Mesenchymal stem cell (in vitro differentiated cells and primary cell): ENCODE measurements around the gene ELMOD1.

ENCODE experiments used
- DNase-seq: peaks from one replicate; pipeline ENCODE4 v3.0.0-alpha.2; 2013
- H2AFZ ChIP-seq: one replicate; pipeline ENCODE4 v1.6.1; 2013; ENCODE audit warnings: low read depth, mild to moderate bottlenecking, control low read depth, inconsistent platforms, low read length, moderate library complexity
- H2AK5ac ChIP-seq: 2 replicates; pipeline ENCODE4 v1.6.1; 2013; ENCODE audit warnings: low read length, moderate library complexity, mild to moderate bottlenecking, inconsistent platforms; ENCODE audit not compliant: severe bottlenecking
- H2BK120ac ChIP-seq: one replicate; pipeline ENCODE4 v1.6.1; 2013; ENCODE audit warnings: low read depth, mild to moderate bottlenecking, inconsistent platforms, low read length, moderate library complexity
- H2BK12ac ChIP-seq, 2 experiments: one replicate each; pipeline ENCODE4 v1.6.1; 2013; ENCODE audit warnings: inconsistent platforms in 2 of 2, low read length in 2 of 2, mild to moderate bottlenecking in 2 of 2, moderate library complexity in 2 of 2, control low read depth in 1 of 2
- H2BK15ac ChIP-seq: one replicate; pipeline ENCODE4 v1.6.1; 2013; ENCODE audit warnings: mild to moderate bottlenecking, low read depth, inconsistent platforms; ENCODE audit not compliant: poor library complexity, severe bottlenecking
- H2BK5ac ChIP-seq: 2 replicates; pipeline ENCODE4 v1.6.1; 2013; ENCODE audit warnings: low read depth, mild to moderate bottlenecking, low read length, control low read depth, inconsistent platforms; ENCODE audit not compliant: poor library complexity, severe bottlenecking
- H3K14ac ChIP-seq, 2 experiments: one replicate each; pipeline ENCODE4 v1.6.1; 2013; ENCODE audit warnings: inconsistent platforms in 2 of 2, low read length in 2 of 2, control low read depth in 1 of 2, mild to moderate bottlenecking in 1 of 2, moderate library complexity in 1 of 2
- H3K18ac ChIP-seq, 2 experiments: one replicate each; pipeline ENCODE4 v1.6.1; 2013; ENCODE audit warnings: inconsistent platforms in 2 of 2, low read length in 2 of 2, control low read depth in 1 of 2, low read depth in 1 of 2, mild to moderate bottlenecking in 1 of 2
- H3K23ac ChIP-seq, 2 experiments: one replicate each; pipeline ENCODE4 v1.6.1; 2013; ENCODE audit warnings: inconsistent platforms in 2 of 2, low read length in 2 of 2, mild to moderate bottlenecking in 2 of 2, moderate library complexity in 2 of 2, control low read depth in 1 of 2
- H3K27ac ChIP-seq: 2 replicates; pipeline ENCODE4 v1.5.1; 2013; ENCODE audit warnings: mild to moderate bottlenecking, moderate library complexity, low read length, control low read depth, inconsistent platforms; ENCODE audit not compliant: poor library complexity, severe bottlenecking
- H3K27me3 ChIP-seq, 2 experiments: 2 replicates each; pipeline versions ENCODE4 v1.6.1 to v1.7.0; 2013; ENCODE audit warnings: low read length in 2 of 2, mild to moderate bottlenecking in 2 of 2, moderate library complexity in 2 of 2, control low read depth in 1 of 2, inconsistent platforms in 1 of 2; ENCODE audit not compliant: control insufficient read depth in 1 of 2, insufficient read depth in 1 of 2
- H3K36me3 ChIP-seq, 2 experiments: 2 replicates each; pipeline versions ENCODE4 v1.6.1 to v1.7.0; 2013; ENCODE audit warnings: low read length in 2 of 2, control low read depth in 1 of 2, inconsistent platforms in 1 of 2, low read depth in 1 of 2, mild to moderate bottlenecking in 1 of 2; ENCODE audit not compliant: insufficient read depth in 2 of 2, control insufficient read depth in 1 of 2
- H3K4ac ChIP-seq, 2 experiments: one replicate each; pipeline ENCODE4 v1.6.1; 2013; ENCODE audit warnings: inconsistent platforms in 2 of 2, low read length in 2 of 2, mild to moderate bottlenecking in 2 of 2, moderate library complexity in 2 of 2, control low read depth in 1 of 2, low read depth in 1 of 2
- H3K4me1 ChIP-seq: 2 replicates; pipeline ENCODE4 v1.6.1; 2013; ENCODE audit warnings: low read depth, low read length, control low read depth; ENCODE audit not compliant: control insufficient read depth, insufficient read depth
- H3K4me2 ChIP-seq: 2 replicates; pipeline ENCODE4 v1.6.1; 2013; ENCODE audit warnings: low read length, mild to moderate bottlenecking, inconsistent platforms; ENCODE audit not compliant: poor library complexity, severe bottlenecking
- H3K4me3 ChIP-seq, 2 experiments: 2 replicates each; pipeline versions ENCODE4 v1.5.1 to v1.7.0; 2013; ENCODE audit warnings: low read length in 2 of 2, mild to moderate bottlenecking in 2 of 2, control low read depth in 1 of 2, low read depth in 1 of 2; ENCODE audit not compliant: insufficient read depth in 1 of 2
- H3K79me1 ChIP-seq: replicated peaks from 2 replicates; pipeline ENCODE4 v1.6.1; 2013; ENCODE audit warnings: mild to moderate bottlenecking, control low read depth, low read length, inconsistent platforms; ENCODE audit not compliant: poor library complexity, severe bottlenecking
- H3K9ac ChIP-seq: 2 replicates; pipeline ENCODE4 v1.7.0; 2013; ENCODE audit warnings: mild to moderate bottlenecking, low read length, moderate library complexity
- H3K9me3 ChIP-seq: 2 replicates; pipeline ENCODE4 v1.7.0; 2013; ENCODE audit warnings: mild to moderate bottlenecking, low read length; ENCODE audit not compliant: control insufficient read depth
- H4K8ac ChIP-seq: one replicate; pipeline ENCODE4 v1.6.1; 2013; ENCODE audit warnings: inconsistent platforms, mild to moderate bottlenecking, low read length, moderate library complexity
- H4K91ac ChIP-seq: one replicate; pipeline ENCODE4 v1.6.1; 2013; ENCODE audit warnings: mild to moderate bottlenecking, low read length, inconsistent platforms
- WGBS: methylation state at CpG from one replicate; pipeline ENCODE4 v1.1.7; 2013; ENCODE audit warnings: mixed read lengths; 5-methylcytosine and 5-hydroxymethylcytosine counted together

The ELMOD1 gene

DNA sequence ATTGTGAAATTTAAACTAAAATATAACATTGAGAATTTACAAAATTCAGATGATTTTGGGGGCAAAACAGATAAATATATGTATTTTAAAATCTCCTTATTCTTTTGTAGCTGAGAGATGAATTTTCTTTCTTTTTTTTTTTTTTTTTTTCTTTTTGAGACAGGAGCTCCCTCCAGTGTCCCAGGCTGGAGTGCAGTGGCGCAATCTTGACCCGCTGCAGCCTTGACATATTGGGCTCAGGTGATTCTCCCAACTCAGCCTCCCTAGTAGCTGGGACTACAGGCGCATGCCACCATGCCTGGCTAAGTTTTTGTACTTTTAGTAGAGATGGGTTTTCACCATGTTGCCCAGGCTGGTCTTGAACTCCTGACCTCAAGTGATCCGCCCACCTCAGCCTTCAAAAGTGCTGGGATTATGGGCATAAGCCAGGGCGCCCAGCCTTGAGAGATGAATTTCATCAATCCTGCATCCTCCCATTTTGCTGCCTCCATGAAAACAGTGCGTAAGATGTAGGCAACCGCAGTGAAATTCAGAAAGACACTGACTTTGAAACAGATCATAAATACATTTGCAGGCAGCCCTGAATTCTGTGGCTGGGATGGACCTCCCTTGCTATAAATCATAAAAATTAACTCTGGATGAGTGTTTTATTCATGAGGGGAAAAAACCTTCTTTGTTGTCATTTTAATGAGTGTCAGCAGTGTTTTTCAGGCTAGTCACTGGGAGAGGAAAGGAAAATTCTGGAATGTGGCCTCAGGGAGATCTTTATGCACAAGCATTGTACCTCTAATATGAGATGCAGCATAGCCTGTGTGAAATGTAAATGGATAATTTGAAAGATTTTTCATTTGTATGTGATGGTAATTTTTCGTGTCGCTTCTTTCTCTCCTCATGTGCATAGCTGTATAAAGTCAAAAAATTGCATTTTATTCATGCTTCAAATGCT is 14.4 kb downstream of the ELMOD1 start:
- Histone ChIP-seq H2BK12ac (no peak overlapping the region), H3K36me3 (no peaks in the 10 kb centered on the region), H2BK120ac (no peak overlapping the region), H2AK5ac (no peak overlapping the region), H3K27me3 (peaks cover 25 to 41% of the 10 kb centered on the region in 2 experiments), H3K18ac (no peak overlapping the region), H3K79me1 (no peaks in the 10 kb centered on the region), H3K14ac (no peak overlapping the region), H3K27ac (no peak overlapping the region), H2BK5ac (no peak overlapping the region), H4K8ac (no peak overlapping the region), H3K9me3 (no peaks in the 10 kb centered on the region), H3K4me3 (no peak overlapping the region), H3K4me1 (no peaks in the 10 kb centered on the region), H3K4ac (no peak overlapping the region), H4K91ac (no peak overlapping the region), H3K9ac (no peak overlapping the region), H2AFZ (no peak overlapping the region), H2BK15ac (no peak overlapping the region), H3K23ac (no peak overlapping the region), H3K4me2 (no peak overlapping the region)
- no peak for DNase-seq
- WGBS = 90% methylated on average over 7 of the region's 9 CpGs

DNA sequence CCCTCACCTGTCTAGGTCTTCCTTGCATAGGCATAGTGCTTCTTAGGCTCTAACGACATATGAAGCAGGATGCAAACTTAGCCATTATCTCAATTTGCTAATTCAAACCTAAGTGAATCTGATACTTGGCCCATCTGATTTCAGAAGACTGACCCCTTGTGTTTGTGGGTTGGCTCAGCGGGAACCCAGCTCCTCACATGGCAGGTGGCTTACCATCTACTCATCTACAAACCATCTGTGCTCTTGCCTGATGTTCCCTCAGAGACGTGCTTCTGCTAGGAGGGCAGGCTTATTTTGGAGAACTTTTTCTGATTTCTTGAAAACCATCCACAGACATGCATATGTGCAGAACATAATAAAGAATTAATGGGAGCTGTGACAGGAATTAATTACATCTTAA is 15.2 kb downstream of the ELMOD1 start:
- H2BK120ac ChIP-seq = no peak overlapping the region
- H3K27me3 ChIP-seq = peaks cover 25 to 36% of the 10 kb centered on the region in 2 experiments
- no peak overlapping the region for H3K4ac ChIP-seq
- H3K23ac ChIP-seq = no peak overlapping the region
- H4K91ac ChIP-seq = no peak overlapping the region
- H3K79me1 ChIP-seq = no peaks in the 10 kb centered on the region
- no peak overlapping the region for H3K9ac ChIP-seq
- H3K36me3 ChIP-seq = no peaks in the 10 kb centered on the region
- H2BK15ac ChIP-seq = no peak overlapping the region
- no peak overlapping the region for H3K14ac ChIP-seq
- no peak overlapping the region for H3K4me3 ChIP-seq
- H4K8ac ChIP-seq = no peak overlapping the region
- no peak overlapping the region for H3K18ac ChIP-seq
- no peak overlapping the region for H2AK5ac ChIP-seq
- 88% methylated on average over 2 of the region's 3 CpGs for WGBS
- H3K4me1 ChIP-seq = no peaks in the 10 kb centered on the region
- DNase-seq = no peak
- no peak overlapping the region for H3K27ac ChIP-seq
- no peaks in the 10 kb centered on the region for H3K9me3 ChIP-seq
- H2BK5ac ChIP-seq = no peak overlapping the region
- no peak overlapping the region for H2AFZ ChIP-seq
- no peak overlapping the region for H3K4me2 ChIP-seq
- H2BK12ac ChIP-seq = no peak overlapping the region

DNA sequence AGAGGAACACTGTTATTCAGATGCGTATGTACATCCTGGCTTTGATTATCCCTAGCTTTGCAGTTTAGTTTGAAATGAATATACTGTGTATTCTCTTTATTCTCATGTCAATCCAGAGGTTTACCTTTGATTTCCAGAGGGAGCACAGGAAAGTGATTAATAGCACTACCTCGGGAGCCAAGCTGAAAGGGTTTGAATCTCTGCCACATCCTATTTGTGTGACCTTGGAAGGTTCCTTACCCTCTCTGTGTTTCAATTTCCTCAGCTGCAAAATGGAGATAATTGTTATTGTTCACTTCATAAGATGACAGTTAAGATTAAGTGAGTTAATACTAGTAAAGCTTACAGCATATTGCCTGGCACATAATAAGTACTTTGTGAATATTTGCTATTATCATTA is 17.9 kb downstream of the ELMOD1 start:
- no peak overlapping the region for H2BK12ac ChIP-seq
- DNase-seq = no peak
- H2AFZ ChIP-seq = no peak overlapping the region
- H3K36me3 ChIP-seq = no peaks in the 10 kb centered on the region
- 44% methylated on average over 1 of the region's 2 CpGs for WGBS
- no peak overlapping the region for H3K14ac ChIP-seq
- peaks cover 13 to 26% of the 10 kb centered on the region in 2 experiments for H3K27me3 ChIP-seq
- H3K9me3 ChIP-seq = no peaks in the 10 kb centered on the region
- H3K4me1 ChIP-seq = no peaks in the 10 kb centered on the region
- H4K91ac ChIP-seq = no peak overlapping the region
- H3K27ac ChIP-seq = no peak overlapping the region
- H3K9ac ChIP-seq = no peak overlapping the region
- H4K8ac ChIP-seq = no peak overlapping the region
- no peak overlapping the region for H3K4me3 ChIP-seq
- no peak overlapping the region for H3K4ac ChIP-seq
- H2BK15ac ChIP-seq = no peak overlapping the region
- no peak overlapping the region for H3K18ac ChIP-seq
- H2BK120ac ChIP-seq = no peak overlapping the region
- no peaks in the 10 kb centered on the region for H3K79me1 ChIP-seq
- no peak overlapping the region for H2AK5ac ChIP-seq
- H2BK5ac ChIP-seq = no peak overlapping the region
- no peak overlapping the region for H3K4me2 ChIP-seq
- H3K23ac ChIP-seq = no peak overlapping the region

DNA sequence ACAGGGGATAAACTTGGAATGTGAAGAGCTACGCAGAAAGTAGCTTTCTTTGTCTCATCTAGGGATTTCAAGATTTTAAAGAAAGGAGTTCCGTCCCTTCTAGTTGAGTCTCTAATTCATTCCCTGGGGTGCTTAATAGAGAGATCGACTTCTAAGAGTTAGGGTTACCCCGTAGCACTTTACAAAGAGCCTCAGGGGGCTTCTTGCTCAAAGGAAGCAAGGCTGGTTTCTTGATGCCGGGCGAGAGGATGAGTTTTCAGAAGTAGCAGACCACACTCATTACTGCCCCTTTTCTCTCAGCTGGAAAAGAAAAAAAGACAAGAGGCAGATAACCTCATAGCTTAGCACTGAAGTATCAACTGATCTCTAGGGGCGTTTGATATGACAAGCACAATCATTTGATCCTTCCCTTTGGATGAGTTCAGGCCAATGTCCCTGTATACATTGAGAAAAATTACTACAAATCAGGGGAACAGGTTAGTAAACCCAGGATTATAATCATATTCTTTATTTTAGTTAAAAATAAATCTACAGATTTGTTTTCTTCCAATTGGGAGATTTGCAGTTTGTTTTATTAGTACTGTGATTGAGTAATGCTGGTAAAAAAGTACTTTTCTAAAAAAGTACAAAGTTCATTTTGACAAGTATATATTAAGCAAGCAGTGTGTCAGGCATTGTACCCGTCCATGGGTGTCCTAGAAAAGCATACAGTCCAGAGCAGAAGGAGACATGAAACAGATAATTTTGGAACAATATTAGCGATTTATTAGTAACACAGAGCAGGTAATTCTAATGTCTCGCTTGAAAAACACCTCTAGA is 18.7 kb downstream of the ELMOD1 start:
- no peak overlapping the region for H4K91ac ChIP-seq
- H2BK120ac ChIP-seq = no peak overlapping the region
- H3K14ac ChIP-seq = no peak overlapping the region
- no peak overlapping the region for H2BK15ac ChIP-seq
- H2AFZ ChIP-seq = no peak overlapping the region
- H3K4ac ChIP-seq = no peak overlapping the region
- no peaks in the 10 kb centered on the region for H3K79me1 ChIP-seq
- H3K36me3 ChIP-seq = no peaks in the 10 kb centered on the region
- no peak overlapping the region for H3K9ac ChIP-seq
- H2AK5ac ChIP-seq = no peak overlapping the region
- no peak overlapping the region for H3K23ac ChIP-seq
- no peak overlapping the region for H3K18ac ChIP-seq
- DNase-seq = no peak
- no peak overlapping the region for H4K8ac ChIP-seq
- H2BK5ac ChIP-seq = no peak overlapping the region
- no peak overlapping the region for H3K27ac ChIP-seq
- WGBS = 57% methylated on average over 9 of the region's 10 CpGs
- no peak overlapping the region for H3K4me2 ChIP-seq
- no peak overlapping the region for H2BK12ac ChIP-seq
- H3K4me3 ChIP-seq = no peak overlapping the region
- no peaks in the 10 kb centered on the region for H3K9me3 ChIP-seq
- peaks cover 8 to 23% of the 10 kb centered on the region in 2 experiments for H3K27me3 ChIP-seq
- H3K4me1 ChIP-seq = no peaks in the 10 kb centered on the region
